Coronary artery (tissue), 2 donors: ENCODE measurements around the gene ADGRA1.

Experiments
- DNase-seq: peaks from one replicate; pipeline ENCODE4 v3.0.0-alpha.2; 2017; ENCODE audit warnings: low spot score
- H3K27ac ChIP-seq, 2 donors: fragments of 200-600 bp; sonication (generic); one replicate each; pipeline ENCODE4 v1.5.1; 2016 to 2019
- H3K4me3 ChIP-seq: fragments of 200-600 bp; sonication (generic); 2 replicates; pipeline ENCODE4 v1.5.1; 2016; ENCODE audit warnings: mild to moderate bottlenecking, moderate library complexity
- TF ChIP-seq, protein P1 (sequence below): fragments of 200-600 bp; sonication (generic); IDR thresholded peaks from one replicate; pipeline ENCODE4 v1.5.1; 2019; ENCODE audit warnings: antibody characterized with exemption

ADGRA1 gene

GRCh38 chr10:133123050-133123745 is 35.5 kb downstream of the ADGRA1 start:
- no peak for DNase-seq
- TF ChIP-seq, protein P1, sequence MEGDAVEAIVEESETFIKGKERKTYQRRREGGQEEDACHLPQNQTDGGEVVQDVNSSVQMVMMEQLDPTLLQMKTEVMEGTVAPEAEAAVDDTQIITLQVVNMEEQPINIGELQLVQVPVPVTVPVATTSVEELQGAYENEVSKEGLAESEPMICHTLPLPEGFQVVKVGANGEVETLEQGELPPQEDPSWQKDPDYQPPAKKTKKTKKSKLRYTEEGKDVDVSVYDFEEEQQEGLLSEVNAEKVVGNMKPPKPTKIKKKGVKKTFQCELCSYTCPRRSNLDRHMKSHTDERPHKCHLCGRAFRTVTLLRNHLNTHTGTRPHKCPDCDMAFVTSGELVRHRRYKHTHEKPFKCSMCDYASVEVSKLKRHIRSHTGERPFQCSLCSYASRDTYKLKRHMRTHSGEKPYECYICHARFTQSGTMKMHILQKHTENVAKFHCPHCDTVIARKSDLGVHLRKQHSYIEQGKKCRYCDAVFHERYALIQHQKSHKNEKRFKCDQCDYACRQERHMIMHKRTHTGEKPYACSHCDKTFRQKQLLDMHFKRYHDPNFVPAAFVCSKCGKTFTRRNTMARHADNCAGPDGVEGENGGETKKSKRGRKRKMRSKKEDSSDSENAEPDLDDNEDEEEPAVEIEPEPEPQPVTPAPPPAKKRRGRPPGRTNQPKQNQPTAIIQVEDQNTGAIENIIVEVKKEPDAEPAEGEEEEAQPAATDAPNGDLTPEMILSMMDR: no peak
- no peak overlapping the region for H3K27ac ChIP-seq
- H3K4me3 ChIP-seq: no peak overlapping the region

DNA sequence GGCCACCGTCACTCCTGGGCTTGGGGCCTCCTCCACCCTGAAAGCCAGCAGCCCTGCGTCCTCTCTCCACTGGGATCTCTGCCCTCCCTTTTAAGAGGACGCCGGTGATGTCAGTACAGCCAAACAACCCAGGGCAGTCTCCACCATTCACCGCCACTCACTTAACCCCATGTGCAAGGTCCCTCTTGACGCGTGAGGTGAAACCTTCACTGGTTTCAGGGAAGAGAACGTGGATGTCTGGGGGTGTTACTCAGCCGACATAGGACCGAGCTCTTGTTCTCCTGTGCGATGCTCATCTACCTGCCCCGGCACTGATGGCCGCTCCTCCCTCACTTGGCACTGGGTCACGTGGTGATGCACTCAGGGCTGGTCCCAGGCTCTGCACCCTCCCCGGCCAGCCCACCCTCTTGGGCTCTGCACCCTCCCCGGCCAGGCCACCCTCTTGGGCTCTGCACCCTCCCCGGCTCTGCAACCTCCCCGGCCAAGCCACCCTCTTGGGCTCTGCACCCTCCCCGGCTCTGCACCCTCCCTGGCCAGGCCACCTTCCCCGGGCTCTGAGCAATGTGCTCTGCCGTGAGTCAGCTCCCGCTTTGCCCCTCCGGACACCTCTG is 36.1 kb downstream of the ADGRA1 start:
- Histone ChIP-seq H3K27ac (no peak overlapping the region), H3K4me3 (no peak overlapping the region)
- DNase-seq: no peak
- TF ChIP-seq, protein P1: no peak

- DNase-seq: no peak
- H3K27ac ChIP-seq: no peak overlapping the region
- TF ChIP-seq, protein P1: no peak
- H3K4me3 ChIP-seq: no peak overlapping the region
These were observed 36.9 kb downstream of the ADGRA1 start for GRCh38 chr10:133124357-133125211.

- H3K4me3 ChIP-seq: no peak overlapping the region
- H3K27ac ChIP-seq: no peak overlapping the region
- no peak for DNase-seq
- TF ChIP-seq, protein P1: no peak
These were observed 38.2 kb downstream of the ADGRA1 start for GRCh38 chr10:133125901-133126300.

DNA sequence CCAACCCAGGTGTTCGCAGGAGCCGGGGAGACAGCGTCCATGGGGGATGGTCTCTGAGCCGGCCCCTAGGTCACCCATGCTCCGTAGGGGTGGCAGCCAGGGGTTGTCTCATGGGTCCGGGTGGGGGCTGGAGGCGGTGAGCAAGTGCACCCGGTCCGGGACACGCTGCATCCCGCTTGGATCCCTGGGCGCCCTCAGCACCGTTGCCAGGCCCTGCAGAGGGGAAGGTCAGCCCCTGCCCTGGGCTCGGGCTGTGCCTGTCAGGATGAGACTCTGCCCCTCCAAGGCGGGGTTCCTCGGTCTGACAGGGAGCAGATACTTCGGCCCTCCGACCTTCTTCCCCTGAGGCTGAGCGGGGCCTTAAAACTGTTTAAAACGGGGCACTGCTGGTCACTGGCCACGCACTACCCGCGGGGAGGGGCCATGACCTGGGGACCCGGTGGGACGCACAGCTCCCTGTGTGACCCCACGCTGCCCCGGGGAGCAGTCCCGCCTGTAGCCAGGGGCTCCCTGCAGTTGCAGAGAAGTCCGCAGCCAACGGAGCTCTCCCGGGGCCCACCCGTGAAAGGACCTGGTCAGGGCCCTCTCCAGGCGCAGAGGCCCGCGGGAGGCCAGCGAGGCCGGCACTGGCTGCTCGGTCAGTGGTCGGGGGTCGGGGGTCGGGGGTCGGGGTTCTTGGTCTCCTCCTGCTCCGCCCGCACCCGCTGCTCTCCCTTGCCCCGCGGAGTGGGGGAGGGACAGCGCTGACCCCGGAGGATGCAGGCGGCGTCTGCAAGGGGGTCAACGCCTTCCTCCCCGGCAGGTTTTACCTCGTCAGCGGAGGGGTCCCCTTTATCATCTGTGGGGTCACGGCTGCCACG is 38.9 kb downstream of the ADGRA1 start:
- H3K4me3 ChIP-seq: no peak overlapping the region
- TF ChIP-seq, protein P1: no peak
- H3K27ac ChIP-seq: no peak overlapping the region
- no peak for DNase-seq

DNA sequence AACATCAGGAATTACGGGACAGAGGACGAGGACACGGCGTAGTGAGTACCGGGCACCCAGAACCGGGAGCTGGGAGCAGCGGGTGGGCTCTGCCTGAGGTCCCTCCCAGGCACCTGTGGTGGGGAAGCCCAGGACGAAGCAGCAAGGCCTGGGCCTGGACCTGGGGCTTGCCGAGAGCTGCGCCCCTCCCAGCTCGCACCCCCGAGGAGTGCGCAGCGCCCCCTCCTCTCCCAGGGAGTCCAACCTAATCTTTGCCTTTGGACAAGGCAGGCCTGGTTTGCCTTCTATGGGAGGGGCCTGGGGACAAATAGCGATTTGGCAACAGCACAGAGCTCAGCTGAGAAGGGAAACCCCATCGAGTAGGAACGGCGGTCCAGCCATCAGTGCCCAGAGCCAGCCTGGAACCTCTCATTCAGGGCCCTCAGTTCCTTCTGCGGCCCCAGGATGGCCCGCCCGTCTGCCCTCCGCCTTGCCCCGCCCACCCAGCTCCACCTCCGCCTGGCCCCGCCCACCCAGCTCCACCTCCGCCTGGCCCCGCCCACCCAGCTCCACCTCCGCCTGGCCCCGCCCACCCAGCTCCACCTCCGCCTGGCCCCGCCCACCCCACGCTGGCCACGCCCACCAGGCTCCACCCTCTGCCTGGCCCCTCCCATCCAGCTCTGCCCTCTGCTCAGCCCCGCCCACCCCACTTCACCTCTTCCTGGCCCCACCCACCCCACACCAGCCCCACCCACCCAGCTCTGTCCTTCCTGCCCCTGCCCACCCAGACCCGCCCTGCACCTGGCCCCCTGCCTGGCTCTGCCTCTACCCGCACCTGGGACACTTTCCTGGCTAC is 39.8 kb downstream of the ADGRA1 start:
- TF ChIP-seq, protein P1: no peak
- no peak overlapping the region for H3K4me3 ChIP-seq
- no peak for DNase-seq
- H3K27ac ChIP-seq: no peak overlapping the region
